GM13976 (cell line): ENCODE results near the gene PTPRCAP.

Experiments used
- DNase-seq: peaks from one replicate; pipeline ENCODE4 v3.0.0; 2012; ENCODE audit warnings: low spot score
- in situ Hi-C: fragments of 300-500 bp; cut with MboI; formaldehyde crosslinking; loops from one replicate; pipeline ENCODE4 v1.12.0; 2022; ENCODE audit warnings: low sequenced_read_pairs, mixed read lengths, inconsistent platforms; ENCODE audit not compliant: unreplicated experiment
- TF ChIP-seq, protein P1 (sequence below): IDR thresholded peaks from 2 replicates; pipeline ENCODE4 v1.5.1; 2012; ENCODE audit warnings: borderline replicate concordance, mild to moderate bottlenecking; ENCODE audit not compliant: insufficient read depth; ENCODE audit errors: extremely low read depth, missing control alignments, control extremely low read depth

Gene PTPRCAP

DNA sequence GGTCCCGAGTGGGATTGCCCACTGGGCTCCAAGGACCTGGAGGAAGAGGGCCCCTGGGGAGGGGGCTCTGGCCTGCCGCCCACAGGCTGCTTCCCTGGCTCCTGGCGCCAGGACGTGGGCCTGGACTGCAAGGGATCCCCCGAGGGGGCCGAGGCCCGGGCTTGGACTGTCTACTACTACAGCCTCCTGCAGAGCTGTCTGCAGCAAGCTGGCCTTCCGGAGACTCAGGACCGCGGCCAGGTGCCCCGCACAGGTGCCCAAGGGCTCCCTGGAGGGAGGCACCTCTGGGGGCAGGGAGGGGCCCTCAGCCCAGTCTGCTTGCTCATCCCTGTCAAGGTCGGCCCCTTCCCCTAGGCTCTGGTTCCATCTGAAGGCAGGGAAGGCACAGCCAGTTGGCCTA is 20.1 kb downstream of the PTPRCAP start:
- no peak for DNase-seq
- in situ Hi-C loops: no loop called here
- TF ChIP-seq, protein P1, sequence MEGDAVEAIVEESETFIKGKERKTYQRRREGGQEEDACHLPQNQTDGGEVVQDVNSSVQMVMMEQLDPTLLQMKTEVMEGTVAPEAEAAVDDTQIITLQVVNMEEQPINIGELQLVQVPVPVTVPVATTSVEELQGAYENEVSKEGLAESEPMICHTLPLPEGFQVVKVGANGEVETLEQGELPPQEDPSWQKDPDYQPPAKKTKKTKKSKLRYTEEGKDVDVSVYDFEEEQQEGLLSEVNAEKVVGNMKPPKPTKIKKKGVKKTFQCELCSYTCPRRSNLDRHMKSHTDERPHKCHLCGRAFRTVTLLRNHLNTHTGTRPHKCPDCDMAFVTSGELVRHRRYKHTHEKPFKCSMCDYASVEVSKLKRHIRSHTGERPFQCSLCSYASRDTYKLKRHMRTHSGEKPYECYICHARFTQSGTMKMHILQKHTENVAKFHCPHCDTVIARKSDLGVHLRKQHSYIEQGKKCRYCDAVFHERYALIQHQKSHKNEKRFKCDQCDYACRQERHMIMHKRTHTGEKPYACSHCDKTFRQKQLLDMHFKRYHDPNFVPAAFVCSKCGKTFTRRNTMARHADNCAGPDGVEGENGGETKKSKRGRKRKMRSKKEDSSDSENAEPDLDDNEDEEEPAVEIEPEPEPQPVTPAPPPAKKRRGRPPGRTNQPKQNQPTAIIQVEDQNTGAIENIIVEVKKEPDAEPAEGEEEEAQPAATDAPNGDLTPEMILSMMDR: no peak

DNA sequence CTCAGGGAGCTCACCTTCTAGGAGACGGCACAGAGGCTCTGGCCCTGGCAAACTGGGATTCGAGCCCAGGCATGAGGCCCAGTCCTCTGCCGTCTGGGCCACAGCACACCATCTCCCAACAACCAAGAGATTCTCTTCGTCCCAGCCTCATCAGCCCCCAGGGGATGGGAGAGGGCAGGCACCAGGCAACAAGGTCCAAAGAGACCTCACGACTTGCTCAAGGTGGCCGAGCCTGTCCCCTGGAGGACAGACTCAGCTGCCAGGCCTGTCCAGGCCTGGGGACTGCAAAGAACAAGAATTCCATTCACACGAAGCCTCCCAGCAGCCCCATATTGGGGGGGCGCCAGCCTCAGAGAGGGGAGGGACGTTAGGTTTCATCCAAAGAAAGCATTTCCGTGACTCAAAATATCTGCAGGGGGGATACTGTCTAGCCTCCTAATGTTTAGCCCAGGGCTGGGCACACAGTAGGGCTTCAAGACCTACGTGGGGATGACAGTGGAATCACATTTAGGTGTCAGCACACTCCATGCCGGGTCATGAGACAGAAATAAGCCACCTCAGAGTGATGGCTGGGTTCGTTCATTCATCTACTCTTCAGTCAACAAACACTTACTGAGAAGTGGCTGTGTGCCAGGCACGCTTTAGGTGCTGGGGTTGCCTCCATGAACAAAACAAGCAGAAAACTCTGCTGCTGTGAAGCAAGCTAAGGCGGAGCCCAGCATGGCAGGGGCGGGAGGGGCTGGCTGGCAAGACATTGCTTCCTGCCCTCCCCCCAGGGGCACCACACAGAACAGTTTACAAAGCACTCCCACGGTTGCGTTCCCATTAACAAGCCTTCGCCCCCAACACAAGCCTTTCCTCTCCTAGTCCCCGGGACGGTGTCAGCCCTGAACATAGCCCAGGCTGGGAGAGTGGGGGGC is 20.8 kb downstream of the PTPRCAP start:
- no peak for DNase-seq
- in situ Hi-C loops: no loop called here
- TF ChIP-seq, protein P1: no peak

DNA sequence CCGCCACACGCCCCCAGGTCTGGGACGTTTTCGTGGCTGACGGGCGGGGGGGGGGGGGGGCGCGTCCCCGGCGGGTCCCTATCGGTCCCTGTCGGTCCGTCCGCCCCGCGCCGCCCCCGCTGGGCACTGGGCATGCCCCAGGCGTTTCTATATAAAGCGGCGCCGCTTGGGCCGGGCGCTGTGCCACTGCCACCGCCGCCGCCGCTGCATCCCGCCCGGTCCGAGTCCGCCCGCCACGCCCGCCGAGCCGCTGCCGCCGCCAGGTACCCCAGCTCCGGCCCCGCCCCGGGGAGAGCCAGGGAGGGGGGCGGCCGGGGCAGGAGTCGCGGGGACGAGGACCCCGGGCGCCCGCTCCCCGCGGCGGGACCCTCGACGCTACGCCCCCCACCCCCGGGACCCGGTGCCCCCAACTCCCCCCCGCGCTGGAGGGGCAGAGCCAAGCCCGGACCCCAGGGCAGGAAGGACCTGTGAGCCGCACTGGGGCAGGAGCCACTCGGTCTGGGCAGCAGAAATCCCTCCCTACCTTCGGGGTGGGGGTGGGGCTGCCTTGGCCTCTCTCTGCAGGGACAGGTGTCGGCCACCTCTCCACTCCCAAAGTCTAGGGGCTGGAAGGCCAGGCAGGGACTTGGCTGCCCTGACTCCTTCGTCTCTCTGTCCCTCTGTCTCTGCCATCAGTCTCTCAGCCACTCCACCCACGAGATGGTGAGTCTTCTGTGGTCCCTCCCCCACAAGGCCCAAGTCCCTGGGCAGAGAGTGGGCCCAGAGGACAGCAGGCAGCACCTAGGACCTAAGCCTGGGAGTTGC is 21.8 kb downstream of the PTPRCAP start, which contains the start of gene CARNS1:
TSS of gene CARNS1 (plus strand) at position 178 of the 804 bp plus-strand sequence. CDS start at position 700, 522 bp downstream.
- no peak for DNase-seq
- TF ChIP-seq, protein P1: no peak
- in situ Hi-C loops: no loop called here

DNA sequence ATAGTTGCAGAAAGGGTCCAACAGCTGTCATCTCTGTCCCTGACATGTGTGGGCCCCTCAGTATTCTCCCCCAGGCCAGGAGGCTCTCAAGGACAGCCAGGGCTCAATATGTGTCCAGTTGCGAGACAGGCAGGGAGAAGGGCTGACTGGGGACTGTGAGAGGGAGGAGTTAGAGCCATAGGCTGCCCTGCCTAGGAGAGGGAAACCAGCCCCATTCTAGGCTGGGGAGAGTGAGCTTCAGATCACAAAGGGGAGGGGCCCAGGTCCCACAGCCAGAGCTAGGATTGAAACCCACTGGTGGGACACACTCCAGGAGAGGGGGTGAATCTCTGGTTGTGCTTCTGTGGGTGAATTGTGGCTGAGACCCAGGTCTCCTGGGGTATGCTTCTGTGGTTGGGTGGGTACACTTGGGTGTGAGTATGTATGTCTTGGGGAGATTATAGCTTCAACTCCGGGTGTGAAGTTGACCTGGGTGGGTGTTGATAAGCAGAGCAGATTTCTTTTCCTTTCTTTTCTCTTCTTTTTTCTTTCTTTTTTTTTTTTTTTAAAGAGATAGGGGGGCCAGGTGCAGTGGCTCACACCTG is 24.1 kb downstream of the PTPRCAP start:
- TF ChIP-seq, protein P1: no peak
- in situ Hi-C loops: no loop called here
- DNase-seq: no peak

DNA sequence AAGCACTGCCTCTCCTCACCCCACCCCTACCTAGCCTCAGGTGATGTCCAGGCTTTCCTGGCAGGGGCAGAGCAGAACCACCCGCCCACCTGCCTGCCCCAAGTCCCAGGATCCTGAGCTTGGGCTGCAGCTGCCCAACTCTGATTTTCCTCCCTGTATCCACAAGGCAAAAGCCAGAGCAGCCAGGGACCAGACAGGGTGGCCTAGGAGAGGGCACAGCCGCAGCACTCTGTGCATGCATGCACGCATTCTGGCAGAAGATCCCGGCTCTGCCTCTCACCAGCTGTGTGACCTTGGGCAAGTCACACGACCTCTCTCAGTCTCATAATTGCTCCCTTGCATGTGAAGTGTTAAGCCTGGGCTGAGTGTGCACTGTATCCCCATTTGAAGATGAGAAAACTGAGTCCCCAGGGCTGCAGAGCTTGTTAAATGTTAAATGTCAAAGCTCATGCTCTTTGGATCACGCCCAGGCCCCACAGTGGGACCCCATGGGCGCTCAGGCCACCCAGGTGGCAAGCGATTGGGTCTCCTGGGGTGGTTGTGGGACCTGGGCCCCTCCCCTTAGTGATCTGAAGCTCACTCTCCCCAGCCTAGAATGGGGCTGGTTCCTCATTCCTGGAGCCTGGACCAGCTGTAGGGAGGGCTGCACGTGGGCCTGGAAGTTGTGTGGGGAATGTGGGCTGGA is 24.8 kb downstream of the PTPRCAP start:
- TF ChIP-seq, protein P1: no peak
- in situ Hi-C loops: no loop called here
- no peak for DNase-seq

DNA sequence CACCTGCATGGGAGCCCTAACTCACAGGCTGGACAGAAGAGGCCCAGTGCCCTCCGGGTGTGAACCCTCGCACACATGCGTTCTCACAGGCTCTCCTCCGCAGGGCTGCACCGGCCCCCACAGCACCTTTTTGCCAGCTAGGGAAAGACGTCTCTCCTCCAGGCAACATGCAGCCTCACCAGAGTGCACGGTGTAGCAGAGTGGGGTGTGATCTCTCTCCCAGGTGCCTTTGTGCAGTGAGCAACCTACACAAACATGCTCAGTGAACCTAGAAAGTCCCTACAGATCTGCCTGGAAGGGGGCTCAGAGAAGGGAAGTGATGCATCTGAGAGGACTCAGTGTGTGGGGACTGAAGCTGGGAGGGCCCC is 25.7 kb downstream of the PTPRCAP start:
- no peak for DNase-seq
- in situ Hi-C loops: no loop called here
- TF ChIP-seq, protein P1: no peak
